Liver (tissue), 9 donors: ENCODE data around the gene EXOC4. TPM values are rescaled to one million over a fixed set of nuclear protein-coding genes. Genes with fewer than 3 reads are reported as not detected.

Source experiments
- DNase-seq: peaks from one replicate; pipeline ENCODE4 v3.0.0-alpha.2; 2017; ENCODE audit warnings: low spot score
- H3K27ac ChIP-seq, 2 donors: one replicate each; pipeline ENCODE4 v1.7.0; 2013; ENCODE audit warnings: inconsistent platforms in 2 of 2, low read length in 2 of 2, control low read depth in 1 of 2, low read depth in 1 of 2, mild to moderate bottlenecking in 1 of 2
- H3K27me3 ChIP-seq, 4 donors: one replicate each; pipeline versions ENCODE4 v1.6.1 to v1.7.0; 2013; ENCODE audit warnings: low read length in 3 of 4, inconsistent platforms in 1 of 4, mild to moderate bottlenecking in 1 of 4, moderate library complexity in 1 of 4; ENCODE audit not compliant: control insufficient read depth in 4 of 4, insufficient read depth in 4 of 4
- H3K36me3 ChIP-seq, 4 donors: one replicate each; pipeline versions ENCODE4 v1.6.1 to v1.7.0; 2013; ENCODE audit warnings: low read length in 3 of 4, mild to moderate bottlenecking in 3 of 4, low read depth in 1 of 4, moderate library complexity in 1 of 4; ENCODE audit not compliant: control insufficient read depth in 4 of 4, insufficient read depth in 3 of 4
- H3K4me1 ChIP-seq, 4 donors: one replicate each; pipeline versions ENCODE4 v1.6.1 to v1.7.0; 2013; ENCODE audit warnings: low read length in 3 of 4, mild to moderate bottlenecking in 3 of 4, moderate library complexity in 1 of 4; ENCODE audit not compliant: control insufficient read depth in 4 of 4, insufficient read depth in 4 of 4
- H3K4me3 ChIP-seq, 3 donors: one replicate each; pipeline versions ENCODE4 v1.6.1 to v1.7.0; 2013; ENCODE audit warnings: low read length in 3 of 3, control low read depth in 1 of 3, low read depth in 1 of 3, mild to moderate bottlenecking in 1 of 3
- H3K9ac ChIP-seq, 2 donors: one replicate each; pipeline ENCODE4 v1.7.0; 2013; ENCODE audit warnings: low read length in 2 of 2, mild to moderate bottlenecking in 2 of 2, moderate library complexity in 2 of 2, control low read depth in 1 of 2, low read depth in 1 of 2
- H3K9me3 ChIP-seq, 4 donors: one replicate each; pipeline versions ENCODE4 v1.6.1 to v1.7.0; 2013; ENCODE audit warnings: low read length in 3 of 4; ENCODE audit not compliant: control insufficient read depth in 4 of 4
- CTCF ChIP-seq: fragments of 150-350 bp; IDR thresholded peaks from 2 replicates; pipeline ENCODE4 v1.5.1; 2017; ENCODE audit warnings: improper control_type of control experiment, low read depth, low read length; ENCODE audit not compliant: missing input control
- EGR1 ChIP-seq, 2 donors: IDR thresholded peaks; 2 replicates each; pipeline ENCODE4 v1.6.1; 2016 to 2018; ENCODE audit warnings: antibody characterized with exemption in 2 of 2, low read depth in 2 of 2
- FOXA1 ChIP-seq: IDR thresholded peaks from 2 replicates; pipeline ENCODE4 v1.6.1; 2016; ENCODE audit warnings: antibody characterized with exemption
- FOXA2 ChIP-seq: IDR thresholded peaks from 2 replicates; pipeline ENCODE4 v1.6.1; 2016; ENCODE audit warnings: antibody characterized with exemption
- GABPA ChIP-seq, 2 donors: IDR thresholded peaks in 1 of 2; conservative IDR thresholded peaks in 1 of 2; 2 replicates each; pipeline ENCODE4 v1.6.1; 2016; ENCODE audit warnings: antibody characterized with exemption in 2 of 2, mild to moderate bottlenecking in 1 of 2, moderate library complexity in 1 of 2
- HNF4A ChIP-seq, 2 donors: conservative IDR thresholded peaks; 2 replicates each; pipeline ENCODE4 v1.6.1; 2016; ENCODE audit warnings: antibody characterized with exemption in 2 of 2, mild to moderate bottlenecking in 2 of 2
- HNF4G ChIP-seq: IDR thresholded peaks from 2 replicates; pipeline ENCODE4 v1.6.1; 2016; ENCODE audit warnings: antibody characterized with exemption
- JUND ChIP-seq, 2 donors: IDR thresholded peaks; 2 replicates each; pipeline ENCODE4 v1.6.1; 2016; ENCODE audit warnings: antibody characterized with exemption in 2 of 2
- MAX ChIP-seq: IDR thresholded peaks from 2 replicates; pipeline ENCODE4 v1.6.1; 2016; ENCODE audit warnings: antibody characterized with exemption
- NR2F2 ChIP-seq: IDR thresholded peaks from 2 replicates; pipeline ENCODE4 v1.6.1; 2016; ENCODE audit warnings: antibody characterized with exemption
- RAD21 ChIP-seq, 2 donors: IDR thresholded peaks; 2 replicates each; pipeline ENCODE4 v1.6.1; 2016; ENCODE audit warnings: antibody characterized with exemption in 2 of 2, mild to moderate bottlenecking in 2 of 2
- REST ChIP-seq: IDR thresholded peaks from 2 replicates; pipeline ENCODE4 v1.6.1; 2016; ENCODE audit warnings: antibody characterized with exemption, mild to moderate bottlenecking
- RXRA ChIP-seq, 2 donors: IDR thresholded peaks; 2 replicates each; pipeline ENCODE4 v1.6.1; 2017 to 2018; ENCODE audit warnings: antibody characterized with exemption in 2 of 2, mild to moderate bottlenecking in 1 of 2
- SP1 ChIP-seq: IDR thresholded peaks from 2 replicates; pipeline ENCODE4 v1.6.1; 2018; ENCODE audit warnings: antibody characterized with exemption, mild to moderate bottlenecking
- TAF1 ChIP-seq: conservative IDR thresholded peaks from 2 replicates; pipeline ENCODE4 v1.6.1; 2016; ENCODE audit warnings: antibody characterized with exemption, mild to moderate bottlenecking
- YY1 ChIP-seq: IDR thresholded peaks from 2 replicates; pipeline ENCODE4 v1.6.1; 2016; ENCODE audit warnings: antibody characterized with exemption, mild to moderate bottlenecking
- WGBS: extraction: QIAGEN DNeasy Blood & Tissue Kit; methylation state at CpG from one replicate; pipeline ENCODE4 v1.1.7; 2013; 5-methylcytosine and 5-hydroxymethylcytosine counted together
- polyA plus RNA-seq, 2 donors: library from polyadenylated mRNA; stranded (reverse) in 1 of 2; unstranded in 1 of 2; fragments of 200-250 nt in 1 of 2; fragments of >200 nt in 1 of 2; fragmentation: Nextera tagmentation in 1 of 2; extraction: Ambion mirVana in 1 of 2; gene quantifications; one replicate each; pipeline versions ENCODE4 v1.2.1 to v1.2.3, GENCODE V29; 2013 to 2015
- total RNA-seq, 2 donors: library from RNA; depleted of rRNA; stranded (reverse); fragments of >200 nt; gene quantifications; one replicate each; pipeline ENCODE4 v1.2.3, GENCODE V29; 2014
- TF ChIP-seq, protein P1 (sequence below): IDR thresholded peaks from 2 replicates; pipeline ENCODE4 v1.6.1; 2016; ENCODE audit warnings: antibody characterized with exemption
- TF ChIP-seq, protein P2 (sequence below): IDR thresholded peaks from 2 replicates; pipeline ENCODE4 v1.6.1; 2016; ENCODE audit warnings: antibody characterized with exemption
- donor health status: healthy.
- donor health status: healthy.
- donor health status: healthy.
- donor health status: healthy.
- donor health status: healthy.

Gene EXOC4
- total and polyA plus RNA-seq, 4 donors = 9.5 to 55.9 (median 23.6) TPM

GRCh38 chr7:134056816-134057215 lies 803.9 kb downstream of the EXOC4 start:
- Histone ChIP-seq H3K9me3 (no peaks in the 10 kb centered on the region), H3K36me3 (no peaks in the 10 kb centered on the region), H3K9ac (no peak overlapping the region), H3K4me1 (no peaks in the 10 kb centered on the region), H3K4me3 (no peak overlapping the region), H3K27ac (no peak overlapping the region), H3K27me3 (no peaks in the 10 kb centered on the region)
- no peak for DNase-seq
- WGBS = 94% methylated on average over 8 of the region's 8 CpGs
- TF ChIP-seq GABPA (IDR thresholded peaks at IDR 0.05 in 1 of 2, conservative IDR thresholded peaks at IDR 0.05 in 1 of 2) (no peak), MAX (no peak), HNF4G (no peak), FOXA1 (no peak), NR2F2 (no peak), FOXA2 (no peak), RXRA (IDR thresholded peaks at IDR 0.05) (no peak), YY1 (no peak), EGR1 (IDR thresholded peaks at IDR 0.05; ENCODE audit: low read depth in 2 of 2) (no peak), HNF4A (conservative IDR thresholded peaks at IDR 0.05) (no peak), RAD21 (IDR thresholded peaks at IDR 0.05) (no peak), CTCF (no peak), JUND (IDR thresholded peaks at IDR 0.05) (no peak), SP1 (no peak), REST (no peak), TAF1 (no peak)
- TF ChIP-seq, protein P1, sequence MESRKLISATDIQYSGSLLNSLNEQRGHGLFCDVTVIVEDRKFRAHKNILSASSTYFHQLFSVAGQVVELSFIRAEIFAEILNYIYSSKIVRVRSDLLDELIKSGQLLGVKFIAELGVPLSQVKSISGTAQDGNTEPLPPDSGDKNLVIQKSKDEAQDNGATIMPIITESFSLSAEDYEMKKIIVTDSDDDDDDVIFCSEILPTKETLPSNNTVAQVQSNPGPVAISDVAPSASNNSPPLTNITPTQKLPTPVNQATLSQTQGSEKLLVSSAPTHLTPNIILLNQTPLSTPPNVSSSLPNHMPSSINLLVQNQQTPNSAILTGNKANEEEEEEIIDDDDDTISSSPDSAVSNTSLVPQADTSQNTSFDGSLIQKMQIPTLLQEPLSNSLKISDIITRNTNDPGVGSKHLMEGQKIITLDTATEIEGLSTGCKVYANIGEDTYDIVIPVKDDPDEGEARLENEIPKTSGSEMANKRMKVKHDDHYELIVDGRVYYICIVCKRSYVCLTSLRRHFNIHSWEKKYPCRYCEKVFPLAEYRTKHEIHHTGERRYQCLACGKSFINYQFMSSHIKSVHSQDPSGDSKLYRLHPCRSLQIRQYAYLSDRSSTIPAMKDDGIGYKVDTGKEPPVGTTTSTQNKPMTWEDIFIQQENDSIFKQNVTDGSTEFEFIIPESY = no peak
- TF ChIP-seq, protein P2, sequence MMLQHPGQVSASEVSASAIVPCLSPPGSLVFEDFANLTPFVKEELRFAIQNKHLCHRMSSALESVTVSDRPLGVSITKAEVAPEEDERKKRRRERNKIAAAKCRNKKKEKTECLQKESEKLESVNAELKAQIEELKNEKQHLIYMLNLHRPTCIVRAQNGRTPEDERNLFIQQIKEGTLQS = no peak
